Glomerular endothelial cell (primary cell): ENCODE measurements around the gene SCUBE1. TPM values are rescaled to one million over a fixed set of nuclear protein-coding genes. Genes with fewer than 3 reads are reported as not detected.

Experiments
- DNase-seq: peaks from one replicate; pipeline ENCODE4 v3.0.0-alpha.2; 2011; ENCODE audit warnings: low read depth, low spot score; ENCODE audit errors: extremely low read depth
- total RNA-seq: library from RNA; depleted of rRNA; stranded (reverse); fragments of >200 nt; gene quantifications from 2 replicates; pipeline ENCODE4 v1.2.3, GENCODE V29; 2015

The SCUBE1 gene
- total RNA-seq, 1 donor from 2014 or later, result 69.1 TPM

DNA sequence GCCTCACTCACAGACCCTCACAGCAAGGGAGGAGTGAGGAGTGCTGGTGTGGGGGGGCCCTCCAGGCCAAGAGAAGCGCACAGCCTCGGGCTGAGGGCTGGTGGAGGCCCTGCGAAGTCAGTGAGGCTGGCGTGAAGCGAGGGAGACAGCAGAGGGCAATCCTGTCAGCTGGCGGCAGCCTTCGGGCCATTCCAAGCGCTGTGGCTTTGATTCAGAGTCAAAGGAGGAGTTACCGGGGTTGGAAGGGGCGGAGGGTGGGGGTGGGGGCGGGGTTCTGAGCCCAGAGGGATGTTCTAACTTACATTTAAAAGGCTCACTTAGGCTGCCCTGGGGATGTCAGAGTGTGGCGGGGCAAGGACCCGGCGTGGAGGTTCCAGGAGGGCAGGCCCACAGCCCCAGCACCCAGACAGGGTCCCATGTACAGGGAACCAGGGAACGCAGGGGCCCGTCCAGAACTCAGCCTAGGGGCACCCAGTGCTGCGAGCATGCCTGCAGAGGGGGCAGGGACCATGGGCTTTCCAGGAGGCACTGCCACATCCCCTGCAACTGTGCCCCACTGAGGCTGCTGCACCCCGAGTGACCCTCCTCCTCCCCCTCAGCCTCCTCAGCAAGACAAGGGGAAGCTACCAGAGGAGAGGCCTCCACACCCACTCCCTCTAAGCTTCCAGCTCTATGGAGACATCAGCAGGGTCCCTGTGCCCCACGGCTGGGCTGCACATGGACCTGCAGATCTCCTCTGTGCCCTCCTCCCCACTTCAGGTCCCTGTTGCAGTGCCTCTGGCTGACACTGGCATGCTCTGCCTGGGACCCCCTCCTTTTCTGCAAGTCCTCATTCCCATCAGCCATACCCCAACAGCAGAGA is 116.6 kb downstream of the SCUBE1 start:
- no peak for DNase-seq

DNA sequence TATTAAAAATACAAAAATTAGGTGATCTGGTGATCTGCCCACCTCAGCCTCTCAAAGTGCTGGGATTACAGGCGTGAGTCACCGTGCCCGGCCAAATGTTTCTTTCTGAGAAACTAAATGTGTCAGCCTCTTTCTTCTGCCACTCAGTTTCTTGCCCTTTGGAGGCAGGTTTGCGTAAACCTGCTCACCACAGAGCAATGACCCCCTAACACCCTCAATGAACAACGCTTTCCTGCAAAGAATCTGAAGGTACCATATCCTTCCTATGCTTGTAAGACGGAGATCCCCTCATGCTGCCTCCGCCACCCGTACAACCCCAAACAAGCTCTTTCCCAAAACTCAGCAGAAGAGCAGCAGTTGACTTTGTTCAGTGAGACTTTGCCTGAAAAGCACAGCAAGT is 117.6 kb downstream of the SCUBE1 start:
- DNase-seq, result no peak

- DNase-seq, result no peak
Measured at GRCh38 chr22:43222987-43223386, 120.2 kb downstream of the SCUBE1 start.

DNA sequence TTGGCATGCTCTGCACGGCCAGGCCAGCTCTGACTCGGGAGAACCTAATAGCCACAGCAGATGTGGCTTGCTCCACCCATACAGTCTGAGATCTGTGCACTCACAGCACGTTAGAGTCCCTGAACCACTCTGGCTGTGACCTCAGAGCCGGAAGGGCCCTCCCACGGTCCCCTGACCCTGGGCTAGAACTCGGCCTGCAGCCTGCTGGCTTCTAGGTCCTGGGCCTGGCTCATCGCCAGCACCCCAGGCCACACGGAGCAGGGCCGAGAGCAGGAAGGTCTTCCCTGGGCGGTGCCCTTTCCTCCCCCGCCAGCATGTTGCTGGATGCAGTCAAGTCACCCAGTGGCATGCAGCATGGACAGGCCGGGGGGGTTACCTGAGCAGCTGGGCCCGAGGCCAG is 120.9 kb downstream of the SCUBE1 start:
- no peak for DNase-seq

DNA sequence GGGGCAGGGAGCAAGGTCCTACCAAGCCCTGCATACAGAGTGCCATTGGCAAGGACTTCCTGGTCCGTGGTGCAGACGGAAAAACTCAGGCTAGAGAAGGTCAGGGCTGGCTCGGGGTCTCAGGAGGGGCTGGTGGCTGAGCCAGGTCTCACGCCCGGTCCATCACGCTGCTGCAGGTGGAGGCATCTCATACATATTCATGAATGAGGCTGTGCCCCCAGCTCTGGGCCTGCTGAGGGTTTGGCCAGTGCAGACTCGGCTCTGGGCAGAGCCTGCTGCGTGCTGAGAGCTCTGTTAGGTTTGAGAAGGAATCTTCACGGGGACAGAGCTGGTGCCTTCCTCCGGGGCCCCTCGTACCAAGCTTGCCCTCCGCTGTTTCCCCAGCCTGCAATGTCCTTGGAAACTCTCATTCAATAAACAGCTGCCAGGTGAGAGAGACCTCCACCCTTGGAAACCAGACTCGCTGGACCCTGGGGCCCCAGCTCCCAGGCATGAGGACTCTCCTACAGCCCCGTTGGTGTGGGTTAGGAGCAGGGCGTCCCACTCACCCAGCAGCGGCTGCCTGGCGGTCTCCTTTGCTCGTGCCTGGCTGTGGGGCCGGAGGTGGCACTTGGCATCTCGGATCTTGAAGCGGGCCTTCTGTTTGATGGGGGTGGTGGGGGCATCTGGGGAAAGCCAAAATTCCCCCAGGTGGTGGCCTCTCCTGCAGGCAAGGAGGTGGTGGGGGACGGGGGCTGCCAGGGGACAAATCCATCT is 122.4 kb downstream of the SCUBE1 start:
- DNase-seq, result no peak

DNA sequence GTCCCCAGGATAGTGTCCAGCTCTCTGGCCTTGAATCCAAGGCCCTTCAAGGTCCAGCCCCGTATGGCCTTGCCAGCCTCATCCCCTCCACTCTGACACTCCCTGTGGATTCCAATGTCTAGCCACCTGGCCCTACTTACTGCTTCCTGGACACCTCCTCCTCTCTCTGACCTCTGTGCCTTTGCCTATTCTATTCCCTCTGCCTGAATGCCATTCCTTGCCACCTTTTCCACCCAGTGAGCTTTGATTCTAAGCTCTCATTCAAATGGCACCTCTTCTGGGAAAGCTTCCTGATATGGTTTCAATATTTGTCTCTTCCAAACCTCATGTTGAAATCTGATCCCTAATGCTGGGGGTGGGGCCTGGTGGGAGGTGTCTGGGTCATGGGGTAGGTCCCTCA is 124.4 kb downstream of the SCUBE1 start:
- DNase-seq, result no peak

- no peak for DNase-seq
Measured at GRCh38 chr22:43217285-43218030, 125.7 kb downstream of the SCUBE1 start.

DNA sequence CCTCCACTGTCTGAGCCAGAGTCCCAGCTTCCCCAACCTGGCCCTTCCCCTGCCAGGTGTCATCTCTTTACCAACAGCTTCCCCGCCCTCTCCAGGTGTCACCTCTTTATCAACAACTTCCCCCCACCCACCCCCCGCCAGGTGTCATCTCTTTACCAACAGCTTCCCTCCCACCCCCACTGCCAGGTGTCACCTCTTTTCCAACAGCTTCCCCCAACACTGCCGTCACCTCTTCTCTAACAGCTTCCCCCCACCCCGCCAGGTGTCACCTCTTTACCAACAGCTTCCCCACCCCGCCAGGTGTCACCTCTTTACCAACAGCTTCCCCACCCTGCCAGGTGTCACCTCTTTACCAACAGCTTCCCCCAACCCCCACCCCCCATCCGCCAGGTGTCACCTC is 126.4 kb downstream of the SCUBE1 start:
- DNase-seq, result no peak

DNA sequence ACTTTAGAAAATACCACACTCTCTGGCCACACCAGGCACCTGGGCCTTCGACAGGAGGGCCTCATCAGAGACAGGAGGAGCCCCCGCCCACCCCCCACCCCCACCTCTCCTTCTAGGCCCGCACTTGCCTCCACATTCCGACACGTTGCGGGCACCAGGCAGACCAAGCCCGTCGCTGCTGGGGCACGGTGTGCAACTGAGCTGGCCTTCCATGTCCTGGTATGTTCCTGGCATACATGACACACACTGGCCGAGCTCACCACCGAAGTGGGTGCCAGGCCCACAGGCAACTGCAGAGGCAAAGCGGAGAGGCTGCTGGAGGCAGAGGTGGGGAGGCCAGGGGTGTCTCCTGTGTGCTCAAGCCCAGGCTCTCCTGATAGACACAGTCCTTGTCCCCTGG is 129.2 kb downstream of the SCUBE1 start:
- no peak for DNase-seq

- no peak for DNase-seq
Measured at GRCh38 chr22:43213051-43213450, 130.1 kb downstream of the SCUBE1 start.

GRCh38 chr22:43212434-43212952 is 130.7 kb downstream of the SCUBE1 start:
- DNase-seq, result no peak

DNA sequence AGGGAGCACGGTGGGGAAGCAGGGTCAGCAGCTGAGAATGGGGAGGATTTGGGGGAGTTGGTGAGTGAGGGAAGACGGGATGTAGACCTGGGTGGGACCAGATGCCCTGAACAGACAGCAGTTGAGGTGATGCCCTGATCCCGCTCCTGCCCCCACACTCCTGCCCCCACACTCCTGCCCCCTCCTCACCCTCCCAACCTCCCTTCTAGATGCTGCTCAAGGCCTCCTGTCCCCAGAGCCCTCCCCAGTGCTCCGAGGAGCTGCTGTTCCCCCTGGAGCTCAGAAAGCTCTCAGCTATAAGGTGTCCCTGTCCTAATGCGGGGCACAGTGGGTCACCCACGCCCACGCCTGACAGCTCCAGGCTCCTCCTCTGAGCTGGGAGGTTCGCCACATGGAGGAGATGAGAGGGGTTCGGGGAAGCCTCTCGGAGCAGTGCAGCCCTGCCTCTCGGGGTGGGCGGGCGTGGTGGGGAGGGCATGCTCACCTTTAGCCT is 131.2 kb downstream of the SCUBE1 start:
- DNase-seq, result no peak

- no peak for DNase-seq
Measured at GRCh38 chr22:43210631-43211515, 132.3 kb downstream of the SCUBE1 start.

GRCh38 chr22:43209971-43210370 is 133.2 kb downstream of the SCUBE1 start:
- DNase-seq, result no peak

DNA sequence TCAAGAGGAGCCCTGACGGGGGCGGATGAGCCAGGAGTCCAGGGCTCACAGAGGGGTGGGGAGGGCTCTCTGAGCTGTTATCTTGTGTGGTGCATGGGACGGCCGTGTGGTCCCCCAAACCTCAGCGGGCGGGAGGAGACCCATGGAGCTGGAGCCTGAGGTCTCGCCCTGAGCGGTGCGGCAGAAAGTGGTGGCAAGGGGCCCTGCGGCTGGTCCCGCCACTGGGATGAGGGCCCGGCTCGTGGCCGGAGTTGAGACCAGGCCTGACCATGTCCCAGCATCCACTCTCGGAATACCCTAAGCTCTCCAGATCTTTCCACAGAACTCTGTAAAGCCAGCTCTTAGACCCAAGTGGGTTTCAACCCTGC is 133.7 kb downstream of the SCUBE1 start:
- no peak for DNase-seq

- no peak for DNase-seq
Measured at GRCh38 chr22:43208703-43209522, 134.3 kb downstream of the SCUBE1 start.

- DNase-seq, result no peak
Measured at GRCh38 chr22:43207849-43208702, 135.1 kb downstream of the SCUBE1 start.

DNA sequence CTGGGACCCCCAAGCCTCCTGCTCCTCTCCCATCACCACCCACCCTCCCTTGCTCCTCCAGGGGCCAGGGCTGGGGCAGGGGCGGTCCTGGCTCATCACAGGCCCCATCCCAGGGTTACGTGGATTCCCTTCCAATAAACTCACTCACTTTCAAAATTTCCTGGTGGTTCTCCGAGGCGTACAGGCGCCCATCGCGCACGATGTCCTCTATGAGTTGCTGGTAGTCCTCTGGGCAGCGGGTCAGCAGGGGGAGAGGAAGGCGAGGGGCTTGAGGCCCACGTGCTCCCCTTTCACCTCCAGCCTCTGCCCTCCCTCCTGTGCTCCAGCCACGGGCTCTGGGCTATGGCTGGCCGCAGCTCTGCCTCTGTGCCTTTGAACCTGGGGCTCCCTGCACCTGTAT is 135.8 kb downstream of the SCUBE1 start:
- no peak for DNase-seq
